GM12878 (cell line): ENCODE results near the gene TMEM132D. TPM values are rescaled to one million over a fixed set of nuclear protein-coding genes. Genes with fewer than 3 reads are reported as not detected.

Experiments used
- ATAC-seq: fragments of 200-7000 bp; cut with Tn5 transposase; 3 replicates; pipeline ENCODE4 v1.9.1; 2020; ENCODE audit warnings: mild to moderate bottlenecking, moderate library complexity
- BruUV-seq: library from RNA; stranded (reverse); fragments of 400-500 nt; replicated peaks from 2 replicates; lab custom pipeline; 2021; lab: Mats Ljungman, UMichigan
- CTCF ChIA-PET: fragments of 300-600 bp; sonication (Branson Sonifier 250); formaldehyde crosslinking; extraction: SDS; loops from one replicate; lab custom pipeline; 2021; ENCODE audit warnings: inconsistent platforms; lab: Yijun Ruan, JAX
- POLR2A ChIA-PET: fragments of 350-600 bp; formaldehyde crosslinking; extraction: SDS; loops from one replicate; lab custom pipeline; 2021; ENCODE audit warnings: inconsistent platforms; lab: Charles Lee
- RAD21 ChIA-PET: fragments of 300-600 bp; sonication (Branson Sonifier 250); formaldehyde crosslinking; loops from one replicate; lab custom pipeline; 2023; ENCODE audit warnings: antibody characterized with exemption; ENCODE audit not compliant: unreplicated experiment; lab: Charles Lee
- SMC1A ChIA-PET: fragments of 300-600 bp; sonication (Branson Sonifier 250); formaldehyde crosslinking; loops from one replicate; lab custom pipeline; 2023; ENCODE audit not compliant: unreplicated experiment, uncharacterized antibody; lab: Charles Lee
- DNase-seq: peaks from one replicate; pipeline ENCODE4 v3.0.0-alpha.2; 2011; ENCODE audit warnings: low read depth, low spot score
- FAIRE-seq: peaks from 3 replicates; lab custom pipeline; 2011; peaks lifted over from hg19 to GRCh38; lab: Jason Lieb, UNC
- H2AFZ ChIP-seq: 2 replicates; pipeline ENCODE4 v1.6.0; 2011; ENCODE audit warnings: low read depth, low read length, control low read depth; ENCODE audit not compliant: control insufficient read depth
- H3K27ac ChIP-seq: 2 replicates; pipeline ENCODE4 v1.5.1; 2011; ENCODE audit warnings: control low read depth; ENCODE audit not compliant: control insufficient read depth, insufficient read depth
- H3K27me3 ChIP-seq, 2 experiments: replicated peaks in 1 of 2; 2 replicates each; pipeline versions ENCODE4 v1.6.0 to v1.6.1; 2011; ENCODE audit warnings: low read length in 1 of 2; ENCODE audit not compliant: control insufficient read depth in 2 of 2, insufficient read depth in 2 of 2
- H3K36me3 ChIP-seq, 2 experiments: 2 replicates each; pipeline ENCODE4 v1.5.1; 2011; ENCODE audit warnings: low read length in 1 of 2; ENCODE audit not compliant: control insufficient read depth in 2 of 2, insufficient read depth in 2 of 2
- H3K4me1 ChIP-seq: 2 replicates; pipeline ENCODE4 v1.6.1; 2011; ENCODE audit warnings: mild to moderate bottlenecking, low read length, moderate library complexity, mixed read lengths; ENCODE audit not compliant: control insufficient read depth, insufficient read depth
- H3K4me2 ChIP-seq: 2 replicates; pipeline ENCODE4 v1.6.0; 2011; ENCODE audit warnings: control low read depth; ENCODE audit not compliant: control insufficient read depth, insufficient read depth
- H3K4me3 ChIP-seq: fragments of 200-600 bp; sonication (generic); 2 replicates; pipeline ENCODE4 v1.5.1; 2016
- H3K79me2 ChIP-seq: 2 replicates; pipeline ENCODE4 v1.6.0; 2011; ENCODE audit warnings: low read length; ENCODE audit not compliant: control insufficient read depth, insufficient read depth
- H3K9ac ChIP-seq: 2 replicates; pipeline ENCODE4 v1.8.0; 2011; ENCODE audit warnings: low read length, control low read depth, mixed read lengths; ENCODE audit not compliant: control insufficient read depth, insufficient read depth
- H3K9me3 ChIP-seq: replicated peaks from 3 replicates; pipeline ENCODE4 v1.5.1; 2011; ENCODE audit warnings: mild to moderate bottlenecking, low read length; ENCODE audit not compliant: control insufficient read depth, insufficient read depth
- H4K20me1 ChIP-seq: 2 replicates; pipeline ENCODE4 v1.6.0; 2011; ENCODE audit not compliant: control insufficient read depth, insufficient read depth
- BRCA1 ChIP-seq: IDR thresholded peaks from 2 replicates; pipeline ENCODE4 v1.6.1; 2011; ENCODE audit warnings: low read depth, low read length, improper control_type of control experiment
- CHD4 ChIP-seq: fragments of 200-600 bp; sonication (generic); IDR thresholded peaks from 2 replicates; pipeline ENCODE4 v1.6.1; 2016; ENCODE audit warnings: mild to moderate bottlenecking
- ESRRA ChIP-seq: IDR thresholded peaks from 2 replicates; pipeline ENCODE4 v1.6.1; 2012; ENCODE audit warnings: mild to moderate bottlenecking, low read length, improper control_type of control experiment
- JUND ChIP-seq: IDR thresholded peaks from 2 replicates; pipeline ENCODE4 v1.6.1; 2012; ENCODE audit warnings: low read depth, mild to moderate bottlenecking, low read length, improper control_type of control experiment, moderate library complexity
- MYB ChIP-seq: fragments of 150-350 bp; IDR thresholded peaks from 2 replicates; pipeline ENCODE4 v1.6.1; 2014; ENCODE audit warnings: mild to moderate bottlenecking, low read depth, low read length, borderline replicate concordance
- NFYA ChIP-seq: IDR thresholded peaks from 2 replicates; pipeline ENCODE4 v1.6.1; 2011; ENCODE audit warnings: low read depth, mild to moderate bottlenecking, low read length, improper control_type of control experiment, borderline replicate concordance
- RFX5 ChIP-seq: IDR thresholded peaks from 2 replicates; pipeline ENCODE4 v1.6.1; 2011; ENCODE audit warnings: low read depth, low read length, improper control_type of control experiment
- SMARCA5 ChIP-seq: fragments of 450-650 bp; IDR thresholded peaks from 2 replicates; pipeline ENCODE4 v1.6.1; 2017; ENCODE audit warnings: mild to moderate bottlenecking
- SPI1 ChIP-seq: IDR thresholded peaks from 2 replicates; pipeline ENCODE4 v1.6.1; 2011; ENCODE audit warnings: low read depth, mild to moderate bottlenecking, low read length, moderate library complexity, borderline replicate concordance; ENCODE audit not compliant: insufficient read depth
- TAF1 ChIP-seq: IDR thresholded peaks from 2 replicates; pipeline ENCODE4 v1.6.1; 2011; ENCODE audit warnings: mild to moderate bottlenecking, low read depth, low read length, borderline replicate concordance
- TARDBP ChIP-seq: IDR thresholded peaks from 2 replicates; pipeline ENCODE4 v1.6.1; 2016; ENCODE audit warnings: borderline replicate concordance
- ZNF207 ChIP-seq: fragments of 450-650 bp; IDR thresholded peaks from 2 replicates; pipeline ENCODE4 v1.6.1; 2014; ENCODE audit warnings: antibody characterized with exemption, mild to moderate bottlenecking, borderline replicate concordance
- whole genome bisulfite sequencing: methylation state at CpG from one replicate; pipeline ENCODE4 v1.1.6; 2016; ENCODE audit warnings: low lambda C conversion rate; ENCODE audit not compliant: insufficient replicate concordance, insufficient coverage; ENCODE audit errors: missing lambda C conversion rate; 5-methylcytosine and 5-hydroxymethylcytosine counted together
- in situ Hi-C: fragments of 300-500 bp; cut with MboI; formaldehyde crosslinking; loops from 9 replicates; pipeline ENCODE4 v1.14.3; 2018; ENCODE audit warnings: mixed read lengths
- intact Hi-C: fragments of 100-400 bp; cut with micrococcal nuclease; formaldehyde crosslinking; loops from one replicate; pipeline ENCODE4 v1.14.2; 2022; ENCODE audit not compliant: unreplicated experiment
- polyA plus RNA-seq, 11 experiments: library from polyadenylated mRNA; depleted of rRNA in 4 of 11; unstranded in 6 of 11; stranded (reverse) in 5 of 11; fragments of >200 nt; fragmentation: Nextera tagmentation in 4 of 11; fragmentation: Illumina TruSeq in 1 of 11; extraction: Ambion mirVana in 4 of 11; extraction: Trizol in 1 of 11; gene quantifications; 1 replicate in 1 of 11; 2 replicates in 10 of 11; pipeline versions ENCODE4 v1.2.1 to v1.2.3, GENCODE V29; 2011 to 2016; ENCODE audit warnings: inconsistent platforms in 2 of 11, missing spikeins in 2 of 11, low read depth in 1 of 11
- total RNA-seq, 4 experiments: library from RNA; depleted of rRNA in 3 of 4; stranded (reverse); fragments of >200 nt in 3 of 4; fragmentation: Illumina TruSeq in 1 of 4; extraction: Trizol in 1 of 4; gene quantifications; 2 replicates each; pipeline versions ENCODE4 v1.2.1 to v1.2.3, GENCODE V29; 2013 to 2021
- TF ChIP-seq, protein P1 (sequence below): fragments of 450-650 bp; formaldehyde crosslinking; IDR thresholded peaks from 2 replicates; pipeline ENCODE4 v1.5.0; 2022; ENCODE audit warnings: mild to moderate bottlenecking, missing genetic modification characterization
- TF ChIP-seq, protein P2 (sequence below): fragments of 450-650 bp; IDR thresholded peaks from 2 replicates; pipeline ENCODE4 v1.6.1; 2017; ENCODE audit warnings: low read depth, mild to moderate bottlenecking, moderate library complexity
- TF ChIP-seq, protein P3 (sequence below): IDR thresholded peaks from 2 replicates; pipeline ENCODE4 v1.6.1; 2012; ENCODE audit warnings: low read depth, low read length, improper control_type of control experiment
- TF ChIP-seq, protein P4 (sequence below): IDR thresholded peaks from 2 replicates; pipeline ENCODE4 v1.6.1; 2012; ENCODE audit warnings: low read depth, low read length, improper control_type of control experiment

Gene TMEM132D
- total and polyA plus RNA-seq, 10 of the 15 experiments (the other 5 are each of a cell fraction or from before 2014, with no cell fraction given), result under 0.01 to 0.12 (median 0.02) TPM; not detected in 3

DNA sequence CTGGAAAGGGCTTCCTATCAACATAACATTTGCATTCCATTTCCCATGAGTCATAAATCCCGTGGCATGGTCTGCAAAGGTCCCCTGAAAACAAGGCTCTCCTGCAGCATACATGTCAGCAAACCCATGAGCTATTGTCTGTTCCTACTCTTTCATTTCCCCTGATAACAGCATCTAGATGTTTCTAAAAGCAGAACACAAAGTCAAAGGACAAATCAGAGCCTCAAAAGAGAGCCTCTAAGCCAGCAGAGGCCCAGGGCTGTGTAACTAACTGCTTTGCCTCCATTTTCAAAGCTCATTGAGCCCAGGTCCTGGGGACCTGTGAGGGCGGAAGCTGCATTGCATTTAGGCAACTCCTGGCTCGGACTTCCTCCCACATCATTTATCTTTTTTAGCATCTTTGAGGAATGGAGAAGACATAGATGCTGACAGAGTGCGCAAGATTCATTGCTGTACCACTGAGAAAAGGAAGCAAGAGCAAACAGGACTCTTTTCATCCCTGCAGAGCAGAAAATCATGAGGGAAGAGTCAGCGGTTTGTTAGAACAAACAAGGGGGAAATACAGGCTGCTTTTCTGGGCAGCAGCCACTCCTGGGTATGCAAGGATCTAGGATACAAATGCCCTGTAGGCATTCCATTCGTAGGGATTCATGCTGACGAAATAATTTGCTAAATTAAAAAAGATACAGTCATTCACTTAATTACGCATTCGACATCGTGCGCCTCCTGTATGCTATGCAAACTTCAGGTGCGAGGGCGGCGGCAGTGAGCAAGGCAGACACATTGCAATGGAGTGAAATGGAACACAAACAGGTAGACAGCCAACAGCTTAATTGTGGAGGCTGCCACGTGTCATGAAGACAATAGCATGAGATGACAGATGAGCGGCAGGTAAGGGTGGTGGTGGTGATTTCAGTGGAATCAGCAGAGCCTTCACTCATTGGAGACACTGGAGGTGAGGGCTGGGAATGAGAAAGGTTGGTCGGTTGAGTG lies 131.0 kb downstream of the TMEM132D start:
- Histone ChIP-seq H3K27ac (no peak overlapping the region), H3K27me3 (no peaks in the 10 kb centered on the region), H4K20me1 (no peaks in the 10 kb centered on the region), H2AFZ (no peak overlapping the region), H3K4me2 (no peak overlapping the region), H3K9ac (no peak overlapping the region), H3K4me1 (no peaks in the 10 kb centered on the region), H3K36me3 (no peaks in the 10 kb centered on the region), H3K79me2 (no peaks in the 10 kb centered on the region), H3K9me3 (no peaks in the 10 kb centered on the region), H3K4me3 (no peak overlapping the region)
- intact Hi-C loops, result no loop called here
- DNase-seq (no peak), ATAC-seq (no peak), FAIRE-seq (no peak)
- ChIA-PET POLR2A (no interaction called here), SMC1A (interaction anchor here (1.6 kb wide), 1 partner anchor 10 kb away, joined by 5 read pairs; no protein-coding TSS in a partner anchor), CTCF (no interaction called here), RAD21 (no interaction called here)
- BruUV-seq, result no TSS peak
- in situ Hi-C loops, result no loop called here
- WGBS, result 40% methylated on average over 17 of the region's 17 CpGs
- TF ChIP-seq ESRRA (no peak), SMARCA5 (no peak), BRCA1 (no peak), SPI1 (no peak), TAF1 (no peak), RFX5 (no peak), JUND (no peak), TARDBP (no peak), NFYA (no peak), CHD4 (no peak), MYB (no peak), ZNF207 (no peak)
- TF ChIP-seq, protein P1, sequence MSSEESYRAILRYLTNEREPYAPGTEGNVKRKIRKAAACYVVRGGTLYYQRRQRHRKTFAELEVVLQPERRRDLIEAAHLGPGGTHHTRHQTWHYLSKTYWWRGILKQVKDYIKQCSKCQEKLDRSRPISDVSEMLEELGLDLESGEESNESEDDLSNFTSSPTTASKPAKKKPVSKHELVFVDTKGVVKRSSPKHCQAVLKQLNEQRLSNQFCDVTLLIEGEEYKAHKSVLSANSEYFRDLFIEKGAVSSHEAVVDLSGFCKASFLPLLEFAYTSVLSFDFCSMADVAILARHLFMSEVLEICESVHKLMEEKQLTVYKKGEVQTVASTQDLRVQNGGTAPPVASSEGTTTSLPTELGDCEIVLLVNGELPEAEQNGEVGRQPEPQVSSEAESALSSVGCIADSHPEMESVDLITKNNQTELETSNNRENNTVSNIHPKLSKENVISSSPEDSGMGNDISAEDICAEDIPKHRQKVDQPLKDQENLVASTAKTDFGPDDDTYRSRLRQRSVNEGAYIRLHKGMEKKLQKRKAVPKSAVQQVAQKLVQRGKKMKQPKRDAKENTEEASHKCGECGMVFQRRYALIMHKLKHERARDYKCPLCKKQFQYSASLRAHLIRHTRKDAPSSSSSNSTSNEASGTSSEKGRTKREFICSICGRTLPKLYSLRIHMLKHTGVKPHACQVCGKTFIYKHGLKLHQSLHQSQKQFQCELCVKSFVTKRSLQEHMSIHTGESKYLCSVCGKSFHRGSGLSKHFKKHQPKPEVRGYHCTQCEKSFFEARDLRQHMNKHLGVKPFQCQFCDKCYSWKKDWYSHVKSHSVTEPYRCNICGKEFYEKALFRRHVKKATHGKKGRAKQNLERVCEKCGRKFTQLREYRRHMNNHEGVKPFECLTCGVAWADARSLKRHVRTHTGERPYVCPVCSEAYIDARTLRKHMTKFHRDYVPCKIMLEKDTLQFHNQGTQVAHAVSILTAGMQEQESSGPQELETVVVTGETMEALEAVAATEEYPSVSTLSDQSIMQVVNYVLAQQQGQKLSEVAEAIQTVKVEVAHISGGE (CRISPR knock-in tag), result no peak
- TF ChIP-seq, protein P2, sequence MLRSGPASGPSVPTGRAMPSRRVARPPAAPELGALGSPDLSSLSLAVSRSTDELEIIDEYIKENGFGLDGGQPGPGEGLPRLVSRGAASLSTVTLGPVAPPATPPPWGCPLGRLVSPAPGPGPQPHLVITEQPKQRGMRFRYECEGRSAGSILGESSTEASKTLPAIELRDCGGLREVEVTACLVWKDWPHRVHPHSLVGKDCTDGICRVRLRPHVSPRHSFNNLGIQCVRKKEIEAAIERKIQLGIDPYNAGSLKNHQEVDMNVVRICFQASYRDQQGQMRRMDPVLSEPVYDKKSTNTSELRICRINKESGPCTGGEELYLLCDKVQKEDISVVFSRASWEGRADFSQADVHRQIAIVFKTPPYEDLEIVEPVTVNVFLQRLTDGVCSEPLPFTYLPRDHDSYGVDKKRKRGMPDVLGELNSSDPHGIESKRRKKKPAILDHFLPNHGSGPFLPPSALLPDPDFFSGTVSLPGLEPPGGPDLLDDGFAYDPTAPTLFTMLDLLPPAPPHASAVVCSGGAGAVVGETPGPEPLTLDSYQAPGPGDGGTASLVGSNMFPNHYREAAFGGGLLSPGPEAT, result no peak
- TF ChIP-seq, protein P3, sequence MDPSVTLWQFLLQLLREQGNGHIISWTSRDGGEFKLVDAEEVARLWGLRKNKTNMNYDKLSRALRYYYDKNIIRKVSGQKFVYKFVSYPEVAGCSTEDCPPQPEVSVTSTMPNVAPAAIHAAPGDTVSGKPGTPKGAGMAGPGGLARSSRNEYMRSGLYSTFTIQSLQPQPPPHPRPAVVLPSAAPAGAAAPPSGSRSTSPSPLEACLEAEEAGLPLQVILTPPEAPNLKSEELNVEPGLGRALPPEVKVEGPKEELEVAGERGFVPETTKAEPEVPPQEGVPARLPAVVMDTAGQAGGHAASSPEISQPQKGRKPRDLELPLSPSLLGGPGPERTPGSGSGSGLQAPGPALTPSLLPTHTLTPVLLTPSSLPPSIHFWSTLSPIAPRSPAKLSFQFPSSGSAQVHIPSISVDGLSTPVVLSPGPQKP, result no peak
- TF ChIP-seq, protein P4, sequence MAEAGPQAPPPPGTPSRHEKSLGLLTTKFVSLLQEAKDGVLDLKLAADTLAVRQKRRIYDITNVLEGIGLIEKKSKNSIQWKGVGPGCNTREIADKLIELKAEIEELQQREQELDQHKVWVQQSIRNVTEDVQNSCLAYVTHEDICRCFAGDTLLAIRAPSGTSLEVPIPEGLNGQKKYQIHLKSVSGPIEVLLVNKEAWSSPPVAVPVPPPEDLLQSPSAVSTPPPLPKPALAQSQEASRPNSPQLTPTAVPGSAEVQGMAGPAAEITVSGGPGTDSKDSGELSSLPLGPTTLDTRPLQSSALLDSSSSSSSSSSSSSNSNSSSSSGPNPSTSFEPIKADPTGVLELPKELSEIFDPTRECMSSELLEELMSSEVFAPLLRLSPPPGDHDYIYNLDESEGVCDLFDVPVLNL, result no peak
